K562 (cell line): Measurements from ENCODE around the gene SERGEF. TPM values are rescaled to one million over a fixed set of nuclear protein-coding genes. Genes with fewer than 3 reads are reported as not detected.

ENCODE experiments used
- E2F3 ChIP-seq: fragments of 250-450 bp; sonication (Bioruptor Pico); IDR thresholded peaks from 2 replicates; pipeline ENCODE4 v1.4.0; 2020; ENCODE audit warnings: mild to moderate bottlenecking
- EZH2 ChIP-seq: IDR thresholded peaks from 2 replicates; pipeline ENCODE4 v1.6.1; 2012; ENCODE audit warnings: low read depth, mild to moderate bottlenecking, inconsistent platforms, low read length, borderline replicate concordance
- MAFK ChIP-seq: IDR thresholded peaks from 2 replicates; pipeline ENCODE4 v1.6.1; 2011; ENCODE audit warnings: low read length, improper control_type of control experiment
- MED1 ChIP-seq: sonication (generic); formaldehyde crosslinking; IDR thresholded peaks from 2 replicates; pipeline ENCODE4 v1.8.1; 2023; ENCODE audit warnings: missing genetic modification reagents, borderline replicate concordance
- RBFOX2 ChIP-seq: fragments of 200-400 bp; formaldehyde crosslinking; IDR thresholded peaks from 2 replicates; pipeline ENCODE4 v1.6.1; 2017; ENCODE audit warnings: low read depth, mild to moderate bottlenecking, low read length, moderate library complexity
- RBM39 ChIP-seq: fragments of 200-400 bp; formaldehyde crosslinking; optimal IDR thresholded peaks from 2 replicates; pipeline ENCODE3; 2018; ENCODE audit warnings: low read depth, low read length
- ZNF140 ChIP-seq: fragments of 250-450 bp; sonication (Bioruptor Pico); IDR thresholded peaks from 2 replicates; pipeline ENCODE4 v1.8.0; 2021; ENCODE audit warnings: moderate library complexity, mild to moderate bottlenecking, inconsistent platforms
- ZNF584 ChIP-seq: fragments of 200-800 bp; sonication (Bioruptor generic); IDR thresholded peaks from 2 replicates; pipeline ENCODE4 v1.6.1; 2016; ENCODE audit warnings: low read depth, mild to moderate bottlenecking, missing genetic modification characterization, missing compliant biosample characterization
- polyA plus RNA-seq, 8 experiments: library from polyadenylated mRNA; depleted of rRNA in 4 of 8; stranded (reverse) in 5 of 8; unstranded in 3 of 8; fragments of >200 nt; fragmentation: Nextera tagmentation in 2 of 8; fragmentation: Illumina TruSeq in 1 of 8; extraction: Ambion mirVana in 2 of 8; extraction: Trizol in 1 of 8; gene quantifications; 2 replicates each; pipeline versions ENCODE4 v1.2.1 to v1.2.3, GENCODE V29; 2011 to 2014; ENCODE audit warnings: inconsistent platforms in 1 of 8, missing spikeins in 1 of 8
- total RNA-seq, 7 experiments: library from RNA; depleted of rRNA in 6 of 7; stranded (reverse); fragments of >200 nt in 6 of 7; fragmentation: Illumina TruSeq in 2 of 7; extraction: Trizol in 2 of 7; gene quantifications; 2 replicates each; pipeline versions ENCODE4 v1.2.1 to v1.2.3, GENCODE V29; 2011 to 2021; ENCODE audit warnings: low replicate concordance in 1 of 7
- TF ChIP-seq, protein P1 (sequence below): fragments of 450-650 bp; IDR thresholded peaks from 2 replicates; pipeline ENCODE4 v1.6.1; 2016; ENCODE audit warnings: low read depth
- TF ChIP-seq, protein P2 (sequence below): sonication (generic); formaldehyde crosslinking; IDR thresholded peaks from 2 replicates; pipeline ENCODE4 v1.8.1; 2023; ENCODE audit warnings: mild to moderate bottlenecking, missing genetic modification reagents
- TF ChIP-seq, protein P3 (sequence below): fragments of 250-450 bp; sonication (Bioruptor Pico); IDR thresholded peaks from 2 replicates; pipeline ENCODE4 v1.5.0; 2020; ENCODE audit warnings: mild to moderate bottlenecking
- TF ChIP-seq, protein P4 (sequence below), 2 experiments: IDR thresholded peaks in 1 of 2; conservative IDR thresholded peaks in 1 of 2; 2 replicates each; pipeline ENCODE4 v1.6.1; 2016; ENCODE audit warnings: low read depth in 2 of 2, mild to moderate bottlenecking in 1 of 2, missing compliant biosample characterization in 1 of 2, missing genetic modification characterization in 1 of 2, moderate library complexity in 1 of 2

SERGEF gene
- total and polyA plus RNA-seq, 9 of the 15 experiments (the other 6 are each of a cell fraction or from before 2014, with no cell fraction given), result 10.2 to 28.0 (median 19.9) TPM

DNA sequence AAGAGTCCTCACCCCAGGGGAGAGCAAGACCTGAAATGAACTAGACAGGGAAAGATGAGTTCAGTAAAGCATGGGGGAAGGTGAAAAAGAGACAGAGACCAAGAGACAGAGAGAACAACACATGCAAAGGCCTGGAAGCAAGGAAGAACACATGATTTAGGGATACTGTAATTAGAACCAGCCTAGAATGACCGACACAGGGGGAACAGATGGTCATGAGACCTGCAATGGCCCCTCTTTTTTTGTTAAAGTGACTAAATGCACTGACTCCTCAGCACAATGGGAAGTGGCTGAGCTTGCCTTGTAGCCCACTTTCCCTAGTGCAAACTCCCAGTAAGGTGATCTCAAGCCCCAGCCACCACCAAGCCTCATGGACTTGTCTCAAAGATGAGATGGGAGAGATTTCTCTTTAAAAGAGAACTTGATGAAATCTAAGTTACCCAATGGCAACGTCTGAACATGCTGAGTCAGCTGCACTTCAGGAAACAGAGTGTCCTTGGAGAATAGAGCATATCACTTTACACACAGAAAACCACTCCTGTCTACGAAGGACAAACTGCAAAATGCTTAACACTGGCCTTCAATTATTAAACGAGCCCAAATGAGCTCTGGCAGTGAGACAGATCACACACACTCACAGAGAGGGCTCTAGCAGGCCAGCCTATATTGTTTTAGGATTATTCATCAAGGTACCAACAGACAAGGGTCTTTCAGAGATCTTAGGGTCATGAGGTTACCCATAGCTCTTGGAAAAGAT, 91.0 kb downstream of the SERGEF start (continued):
- no peak for TF ChIP-seq ZNF140
- TF ChIP-seq, protein P1, sequence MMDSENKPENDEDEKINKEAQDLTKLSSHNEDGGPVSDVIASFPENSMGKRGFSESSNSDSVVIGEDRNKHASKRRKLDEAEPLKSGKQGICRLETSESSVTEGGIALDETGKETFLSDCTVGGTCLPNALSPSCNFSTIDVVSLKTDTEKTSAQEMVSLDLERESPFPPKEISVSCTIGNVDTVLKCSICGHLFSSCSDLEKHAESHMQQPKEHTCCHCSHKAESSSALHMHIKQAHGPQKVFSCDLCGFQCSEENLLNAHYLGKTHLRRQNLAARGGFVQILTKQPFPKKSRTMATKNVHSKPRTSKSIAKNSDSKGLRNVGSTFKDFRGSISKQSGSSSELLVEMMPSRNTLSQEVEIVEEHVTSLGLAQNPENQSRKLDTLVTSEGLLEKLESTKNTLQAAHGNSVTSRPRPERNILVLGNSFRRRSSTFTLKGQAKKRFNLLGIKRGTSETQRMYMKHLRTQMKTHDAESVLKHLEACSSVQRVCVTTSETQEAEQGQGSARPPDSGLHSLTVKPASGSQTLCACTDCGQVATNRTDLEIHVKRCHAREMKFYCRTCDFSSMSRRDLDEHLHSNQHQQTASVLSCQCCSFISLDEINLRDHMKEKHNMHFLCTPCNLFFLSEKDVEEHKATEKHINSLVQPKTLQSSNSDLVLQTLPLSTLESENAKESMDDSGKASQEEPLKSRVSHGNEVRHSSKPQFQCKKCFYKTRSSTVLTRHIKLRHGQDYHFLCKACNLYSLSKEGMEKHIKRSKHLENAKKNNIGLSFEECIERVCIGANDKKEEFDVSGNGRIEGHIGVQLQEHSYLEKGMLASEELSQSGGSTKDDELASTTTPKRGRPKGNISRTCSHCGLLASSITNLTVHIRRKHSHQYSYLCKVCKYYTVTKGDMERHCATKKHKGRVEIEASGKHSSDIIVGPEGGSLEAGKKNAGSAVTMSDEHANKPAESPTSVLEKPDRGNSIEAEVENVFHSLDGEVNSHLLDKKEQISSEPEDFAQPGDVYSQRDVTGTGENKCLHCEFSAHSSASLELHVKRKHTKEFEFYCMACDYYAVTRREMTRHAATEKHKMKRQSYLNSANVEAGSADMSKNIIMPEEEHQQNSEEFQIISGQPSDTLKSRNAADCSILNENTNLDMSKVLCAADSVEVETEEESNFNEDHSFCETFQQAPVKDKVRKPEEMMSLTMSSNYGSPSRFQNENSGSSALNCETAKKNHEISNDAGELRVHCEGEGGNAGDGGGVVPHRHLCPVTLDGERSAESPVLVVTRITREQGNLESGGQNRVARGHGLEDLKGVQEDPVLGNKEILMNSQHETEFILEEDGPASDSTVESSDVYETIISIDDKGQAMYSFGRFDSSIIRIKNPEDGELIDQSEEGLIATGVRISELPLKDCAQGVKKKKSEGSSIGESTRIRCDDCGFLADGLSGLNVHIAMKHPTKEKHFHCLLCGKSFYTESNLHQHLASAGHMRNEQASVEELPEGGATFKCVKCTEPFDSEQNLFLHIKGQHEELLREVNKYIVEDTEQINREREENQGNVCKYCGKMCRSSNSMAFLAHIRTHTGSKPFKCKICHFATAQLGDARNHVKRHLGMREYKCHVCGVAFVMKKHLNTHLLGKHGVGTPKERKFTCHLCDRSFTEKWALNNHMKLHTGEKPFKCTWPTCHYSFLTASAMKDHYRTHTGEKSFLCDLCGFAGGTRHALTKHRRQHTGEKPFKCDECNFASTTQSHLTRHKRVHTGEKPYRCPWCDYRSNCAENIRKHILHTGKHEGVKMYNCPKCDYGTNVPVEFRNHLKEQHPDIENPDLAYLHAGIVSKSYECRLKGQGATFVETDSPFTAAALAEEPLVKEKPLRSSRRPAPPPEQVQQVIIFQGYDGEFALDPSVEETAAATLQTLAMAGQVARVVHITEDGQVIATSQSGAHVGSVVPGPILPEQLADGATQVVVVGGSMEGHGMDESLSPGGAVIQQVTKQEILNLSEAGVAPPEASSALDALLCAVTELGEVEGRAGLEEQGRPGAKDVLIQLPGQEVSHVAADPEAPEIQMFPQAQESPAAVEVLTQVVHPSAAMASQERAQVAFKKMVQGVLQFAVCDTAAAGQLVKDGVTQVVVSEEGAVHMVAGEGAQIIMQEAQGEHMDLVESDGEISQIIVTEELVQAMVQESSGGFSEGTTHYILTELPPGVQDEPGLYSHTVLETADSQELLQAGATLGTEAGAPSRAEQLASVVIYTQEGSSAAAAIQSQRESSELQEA, result no peak
- no peak for TF ChIP-seq MED1 (CRISPR knock-in tag)
- TF ChIP-seq, protein P2, sequence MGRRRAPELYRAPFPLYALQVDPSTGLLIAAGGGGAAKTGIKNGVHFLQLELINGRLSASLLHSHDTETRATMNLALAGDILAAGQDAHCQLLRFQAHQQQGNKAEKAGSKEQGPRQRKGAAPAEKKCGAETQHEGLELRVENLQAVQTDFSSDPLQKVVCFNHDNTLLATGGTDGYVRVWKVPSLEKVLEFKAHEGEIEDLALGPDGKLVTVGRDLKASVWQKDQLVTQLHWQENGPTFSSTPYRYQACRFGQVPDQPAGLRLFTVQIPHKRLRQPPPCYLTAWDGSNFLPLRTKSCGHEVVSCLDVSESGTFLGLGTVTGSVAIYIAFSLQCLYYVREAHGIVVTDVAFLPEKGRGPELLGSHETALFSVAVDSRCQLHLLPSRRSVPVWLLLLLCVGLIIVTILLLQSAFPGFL, result no peak
- peak; percentile 97 for TF ChIP-seq MAFK
- TF ChIP-seq, protein P3, sequence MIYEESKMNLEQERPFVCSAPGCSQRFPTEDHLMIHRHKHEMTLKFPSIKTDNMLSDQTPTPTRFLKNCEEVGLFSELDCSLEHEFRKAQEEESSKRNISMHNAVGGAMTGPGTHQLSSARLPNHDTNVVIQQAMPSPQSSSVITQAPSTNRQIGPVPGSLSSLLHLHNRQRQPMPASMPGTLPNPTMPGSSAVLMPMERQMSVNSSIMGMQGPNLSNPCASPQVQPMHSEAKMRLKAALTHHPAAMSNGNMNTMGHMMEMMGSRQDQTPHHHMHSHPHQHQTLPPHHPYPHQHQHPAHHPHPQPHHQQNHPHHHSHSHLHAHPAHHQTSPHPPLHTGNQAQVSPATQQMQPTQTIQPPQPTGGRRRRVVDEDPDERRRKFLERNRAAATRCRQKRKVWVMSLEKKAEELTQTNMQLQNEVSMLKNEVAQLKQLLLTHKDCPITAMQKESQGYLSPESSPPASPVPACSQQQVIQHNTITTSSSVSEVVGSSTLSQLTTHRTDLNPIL (CRISPR knock-in tag), result no peak
- TF ChIP-seq RBFOX2, result no peak
- TF ChIP-seq E2F3, result no peak
- no peak for TF ChIP-seq ZNF584 (CRISPR knock-in tag)
- TF ChIP-seq RBM39, result no peak
- TF ChIP-seq EZH2, result no peak
- TF ChIP-seq, protein P4, sequence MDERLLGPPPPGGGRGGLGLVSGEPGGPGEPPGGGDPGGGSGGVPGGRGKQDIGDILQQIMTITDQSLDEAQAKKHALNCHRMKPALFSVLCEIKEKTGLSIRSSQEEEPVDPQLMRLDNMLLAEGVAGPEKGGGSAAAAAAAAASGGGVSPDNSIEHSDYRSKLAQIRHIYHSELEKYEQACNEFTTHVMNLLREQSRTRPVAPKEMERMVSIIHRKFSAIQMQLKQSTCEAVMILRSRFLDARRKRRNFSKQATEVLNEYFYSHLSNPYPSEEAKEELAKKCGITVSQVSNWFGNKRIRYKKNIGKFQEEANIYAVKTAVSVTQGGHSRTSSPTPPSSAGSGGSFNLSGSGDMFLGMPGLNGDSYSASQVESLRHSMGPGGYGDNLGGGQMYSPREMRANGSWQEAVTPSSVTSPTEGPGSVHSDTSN (CRISPR knock-in tag; IDR thresholded peaks at IDR 0.05; ENCODE audit: low read depth), result no peak
- TF ChIP-seq, protein P4 (tag; conservative IDR thresholded peaks at IDR 0.05; ENCODE audit: low read depth), result no peak
